HL-60 (cell line): ENCODE results near the gene RHOBTB1.

Experiments used
- GABPA ChIP-seq: IDR thresholded peaks from 2 replicates; pipeline ENCODE4 v1.6.1; 2012; ENCODE audit warnings: low read depth
- POLR2AphosphoS5 ChIP-seq: IDR thresholded peaks from 2 replicates; pipeline ENCODE4 v1.6.1; 2012; ENCODE audit warnings: low read depth
- REST ChIP-seq: IDR thresholded peaks from 2 replicates; pipeline ENCODE4 v1.6.1; 2012; ENCODE audit warnings: low read depth; ENCODE audit not compliant: insufficient replicate concordance
- SPI1 ChIP-seq: IDR thresholded peaks from 2 replicates; pipeline ENCODE4 v1.6.1; 2012; ENCODE audit warnings: low read depth, mild to moderate bottlenecking, borderline replicate concordance
- TF ChIP-seq, protein P1 (sequence below): IDR thresholded peaks from one replicate; pipeline ENCODE4 v1.5.1; 2011; ENCODE audit warnings: low read length, control low read depth, inconsistent platforms; ENCODE audit not compliant: insufficient read depth

- TF ChIP-seq, protein P1, sequence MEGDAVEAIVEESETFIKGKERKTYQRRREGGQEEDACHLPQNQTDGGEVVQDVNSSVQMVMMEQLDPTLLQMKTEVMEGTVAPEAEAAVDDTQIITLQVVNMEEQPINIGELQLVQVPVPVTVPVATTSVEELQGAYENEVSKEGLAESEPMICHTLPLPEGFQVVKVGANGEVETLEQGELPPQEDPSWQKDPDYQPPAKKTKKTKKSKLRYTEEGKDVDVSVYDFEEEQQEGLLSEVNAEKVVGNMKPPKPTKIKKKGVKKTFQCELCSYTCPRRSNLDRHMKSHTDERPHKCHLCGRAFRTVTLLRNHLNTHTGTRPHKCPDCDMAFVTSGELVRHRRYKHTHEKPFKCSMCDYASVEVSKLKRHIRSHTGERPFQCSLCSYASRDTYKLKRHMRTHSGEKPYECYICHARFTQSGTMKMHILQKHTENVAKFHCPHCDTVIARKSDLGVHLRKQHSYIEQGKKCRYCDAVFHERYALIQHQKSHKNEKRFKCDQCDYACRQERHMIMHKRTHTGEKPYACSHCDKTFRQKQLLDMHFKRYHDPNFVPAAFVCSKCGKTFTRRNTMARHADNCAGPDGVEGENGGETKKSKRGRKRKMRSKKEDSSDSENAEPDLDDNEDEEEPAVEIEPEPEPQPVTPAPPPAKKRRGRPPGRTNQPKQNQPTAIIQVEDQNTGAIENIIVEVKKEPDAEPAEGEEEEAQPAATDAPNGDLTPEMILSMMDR, result no peak
- no peak for TF ChIP-seq SPI1
- no peak for TF ChIP-seq POLR2AphosphoS5
- TF ChIP-seq REST, result no peak
- no peak for TF ChIP-seq GABPA
Observed at GRCh38 chr10:60919551-60919950, 24.4 kb downstream of the RHOBTB1 start.
